ENCODE measurements around the gene CACNA2D4.

Gene CACNA2D4

GRCh38 chr12:1815814-1816729 is 102.4 kb downstream of the CACNA2D4 start:
- DNase-seq (ENCODE audit: low read depth): no peak

GRCh38 chr12:1815108-1815507 is 103.3 kb downstream of the CACNA2D4 start:
- no peak for DNase-seq (ENCODE audit: low read depth)

- no peak for DNase-seq (ENCODE audit: low read depth)
Observed at GRCh38 chr12:1814266-1814665, 104.2 kb downstream of the CACNA2D4 start.

DNA sequence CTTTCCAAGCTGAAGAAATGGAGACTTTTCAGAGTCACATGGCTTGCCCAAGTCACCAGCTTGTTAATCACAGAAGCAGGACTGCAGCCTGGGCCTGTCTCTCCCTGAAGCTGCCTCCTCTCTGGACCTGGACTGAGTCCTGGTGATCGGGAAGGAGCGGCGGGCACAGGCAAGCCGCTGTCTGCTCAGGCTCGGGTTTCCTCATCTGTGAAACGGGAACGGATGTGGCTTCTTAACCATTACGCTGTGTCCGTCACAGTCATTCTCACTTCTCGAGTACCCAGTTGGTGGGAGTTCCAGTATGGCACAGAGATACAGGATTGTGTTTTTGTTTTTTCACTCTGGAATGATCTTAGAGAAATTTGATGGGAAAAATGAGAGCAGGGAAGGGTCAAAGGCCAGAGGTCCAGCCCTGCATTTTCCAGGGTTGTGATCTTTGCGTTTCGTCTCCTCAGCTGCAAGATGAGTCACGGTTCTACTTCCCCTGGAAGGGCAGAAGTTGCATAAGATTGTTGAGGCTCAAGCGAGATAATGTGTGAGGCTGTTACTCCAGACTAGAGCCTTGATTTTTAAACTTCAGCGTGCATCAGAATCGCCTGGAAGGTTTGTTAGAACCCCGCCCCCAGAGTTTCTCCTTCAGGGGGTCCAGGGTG is 105.7 kb downstream of the CACNA2D4 start:
- DNase-seq (ENCODE audit: low read depth): no peak

DNA sequence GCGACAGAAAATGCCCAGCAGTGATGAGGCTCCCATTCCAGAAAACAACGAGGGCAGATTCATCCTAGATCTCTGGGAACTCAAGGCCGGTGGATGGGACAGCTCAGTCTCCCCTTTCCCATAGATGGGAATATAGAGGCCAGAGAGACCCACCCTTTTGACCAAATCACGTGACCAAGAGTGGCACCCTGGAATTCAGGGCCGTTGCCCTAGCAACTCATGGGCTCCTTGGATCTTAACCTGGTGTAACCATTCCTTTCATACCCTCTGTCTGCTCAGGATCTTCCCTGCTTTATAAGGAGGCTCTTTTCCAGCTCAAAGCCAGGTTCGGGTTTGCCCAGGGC is 106.5 kb downstream of the CACNA2D4 start:
- DNase-seq (ENCODE audit: low read depth): no peak

- DNase-seq (ENCODE audit: low read depth): no peak
Observed at GRCh38 chr12:1811281-1811947, 107.0 kb downstream of the CACNA2D4 start.

DNA sequence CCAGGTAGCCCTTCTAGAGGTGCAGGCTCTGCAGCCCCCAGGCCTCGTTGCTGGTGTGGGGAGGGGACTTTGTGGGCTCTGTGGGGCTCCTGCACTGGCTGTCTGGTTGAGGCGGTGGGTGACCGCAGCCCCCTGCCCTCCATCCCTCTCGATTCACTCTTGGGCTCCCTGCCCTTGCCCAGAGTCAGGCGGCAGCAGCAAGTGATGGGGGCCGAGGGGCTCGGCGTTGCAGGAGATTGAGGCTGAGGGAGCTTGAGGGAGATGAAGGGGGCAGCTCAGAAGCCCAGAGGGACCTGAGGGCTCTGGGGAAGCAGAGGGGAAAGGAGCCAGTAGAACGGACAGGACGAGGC is 107.5 kb downstream of the CACNA2D4 start:
- DNase-seq (ENCODE audit: low read depth): no peak

DNA sequence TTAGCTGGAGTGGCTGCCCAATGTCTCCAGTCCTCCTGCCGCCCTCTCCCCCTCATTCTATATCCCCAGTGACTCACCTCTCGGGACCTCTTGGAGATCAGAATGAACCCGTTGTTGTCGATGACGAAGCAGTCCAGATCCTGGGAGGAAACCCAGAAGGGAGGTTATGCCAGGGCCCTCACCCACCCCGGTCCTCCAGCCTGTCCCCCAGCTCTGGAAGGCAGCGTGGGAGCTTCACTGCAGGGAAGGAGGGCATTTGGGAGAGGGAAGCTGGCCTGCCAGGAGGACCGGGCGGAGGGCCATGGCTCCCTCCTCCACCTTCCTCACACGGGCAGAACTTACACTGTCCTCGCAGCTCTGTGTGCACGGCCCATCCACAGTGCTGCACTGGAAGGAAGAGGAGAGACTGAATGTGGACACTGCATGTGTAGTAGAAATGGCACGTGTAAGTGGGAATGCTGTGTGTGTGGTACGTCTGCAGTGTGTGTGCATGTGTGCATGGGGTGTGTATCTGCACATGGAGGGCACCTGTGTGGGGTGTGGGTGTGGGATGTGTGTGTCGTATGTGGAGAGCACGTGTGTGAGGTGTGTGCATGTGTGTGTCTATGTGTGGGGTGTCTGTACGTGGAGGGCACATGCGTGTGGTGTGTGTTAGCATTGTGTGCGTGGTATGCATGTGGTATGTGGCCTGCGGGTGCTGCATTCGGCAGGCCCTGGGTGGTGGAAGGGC is 108.1 kb downstream of the CACNA2D4 start:
- no peak for DNase-seq (ENCODE audit: low read depth)

DNA sequence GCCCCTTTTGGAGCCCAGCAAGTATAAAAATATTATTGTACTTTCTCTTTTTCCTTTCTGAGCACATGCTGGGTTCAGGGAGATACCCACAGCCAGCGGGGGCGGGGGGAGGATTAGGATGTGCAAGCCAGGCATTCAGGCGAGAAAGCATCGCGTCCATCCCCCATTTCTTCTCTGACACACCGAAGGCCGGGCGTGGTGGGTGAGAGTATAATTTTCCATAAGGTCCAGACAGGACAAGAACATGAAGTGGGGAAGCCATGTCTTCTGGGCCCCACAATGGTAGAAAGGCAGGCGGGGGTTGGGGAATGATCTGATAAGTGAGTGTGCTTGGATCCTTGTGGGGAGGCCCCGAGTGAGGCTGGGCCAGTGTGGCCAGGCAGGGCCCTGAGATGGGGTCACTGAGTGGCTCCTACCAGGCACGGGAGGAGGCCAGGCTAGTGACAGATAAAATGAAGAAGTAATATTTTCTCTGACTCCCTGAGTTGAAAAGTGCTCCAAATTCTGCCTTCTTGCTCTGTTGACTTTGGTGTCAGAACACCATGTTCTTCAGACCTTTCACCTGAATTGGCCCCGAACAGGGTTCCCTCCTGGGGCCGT is 108.8 kb downstream of the CACNA2D4 start:
- no peak for DNase-seq (ENCODE audit: low read depth)

- DNase-seq (ENCODE audit: low read depth): no peak
Observed at GRCh38 chr12:1808798-1809480, 109.5 kb downstream of the CACNA2D4 start.

DNA sequence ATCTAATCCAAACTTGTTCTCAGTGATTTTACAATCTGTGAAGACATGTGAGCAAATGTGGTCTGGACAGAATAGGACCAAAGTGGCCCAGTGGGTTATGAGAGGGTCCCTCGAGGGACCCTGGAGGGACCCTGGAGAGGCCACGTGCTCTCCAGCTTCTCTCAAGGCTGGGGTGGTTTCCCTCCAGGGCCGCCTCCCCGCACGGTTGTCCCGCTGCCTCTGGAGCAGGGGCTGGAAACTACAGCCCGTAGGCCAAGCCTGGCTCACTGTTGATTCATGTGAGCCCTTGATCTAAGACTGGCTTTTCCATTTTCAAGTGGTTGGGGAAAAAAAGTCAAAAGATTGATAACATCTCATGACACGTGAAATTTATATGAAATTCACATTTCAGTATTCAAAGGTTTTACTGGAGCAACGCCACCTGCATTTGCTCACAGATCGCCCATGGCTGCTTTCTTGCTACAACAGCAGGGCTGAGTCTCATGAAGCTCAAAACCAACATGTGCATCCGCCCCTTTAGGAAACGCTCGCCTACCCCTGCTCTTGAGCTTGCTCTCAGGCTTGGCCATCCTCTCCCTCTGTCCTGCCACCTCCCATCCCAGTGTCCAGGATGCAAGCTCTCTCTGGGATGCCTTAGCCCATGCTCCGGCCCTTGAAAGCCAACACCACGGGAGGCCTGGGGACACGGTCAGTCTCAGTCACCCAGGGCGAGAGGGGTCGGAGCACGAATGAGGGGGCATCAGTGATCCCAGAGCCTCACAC is 110.2 kb downstream of the CACNA2D4 start:
- DNase-seq (ENCODE audit: low read depth): no peak

DNA sequence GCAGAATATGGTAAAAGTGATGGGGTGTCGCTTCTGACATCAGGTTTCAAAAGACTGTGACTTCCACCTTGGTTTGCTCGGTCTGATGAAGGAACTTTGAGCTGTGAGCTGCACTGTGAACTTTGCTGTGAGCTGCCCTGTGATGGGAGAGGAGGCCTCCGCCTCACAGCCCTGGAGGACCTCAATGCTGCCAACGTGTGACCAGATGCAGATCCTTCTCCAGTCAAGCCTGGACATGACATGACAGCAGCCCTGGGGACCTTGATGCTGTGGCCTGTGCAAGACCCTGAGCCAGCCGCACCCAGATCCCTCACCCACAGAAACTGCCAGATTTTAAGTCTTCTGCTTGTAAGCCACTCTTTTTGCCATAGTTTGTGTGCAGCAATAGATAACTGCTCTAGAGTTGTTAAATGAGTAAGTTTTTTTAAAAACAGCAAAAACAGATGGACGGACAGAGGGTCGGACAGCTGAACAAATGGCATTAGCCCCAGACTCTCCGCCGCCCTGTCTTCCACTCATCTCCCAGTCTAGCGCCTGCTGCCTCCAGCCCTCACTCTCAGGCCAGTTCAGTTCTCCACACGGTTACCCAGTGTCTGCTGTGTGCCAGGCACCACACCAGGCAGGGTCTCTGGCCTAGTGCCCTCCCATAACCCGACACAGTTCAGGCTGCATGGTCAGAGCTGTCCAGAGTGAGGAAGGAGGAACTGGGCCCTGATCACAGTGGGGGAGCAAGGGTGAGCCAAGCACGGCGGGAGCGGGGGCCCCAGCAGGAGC is 111.2 kb downstream of the CACNA2D4 start:
- DNase-seq (ENCODE audit: low read depth): no peak

DNA sequence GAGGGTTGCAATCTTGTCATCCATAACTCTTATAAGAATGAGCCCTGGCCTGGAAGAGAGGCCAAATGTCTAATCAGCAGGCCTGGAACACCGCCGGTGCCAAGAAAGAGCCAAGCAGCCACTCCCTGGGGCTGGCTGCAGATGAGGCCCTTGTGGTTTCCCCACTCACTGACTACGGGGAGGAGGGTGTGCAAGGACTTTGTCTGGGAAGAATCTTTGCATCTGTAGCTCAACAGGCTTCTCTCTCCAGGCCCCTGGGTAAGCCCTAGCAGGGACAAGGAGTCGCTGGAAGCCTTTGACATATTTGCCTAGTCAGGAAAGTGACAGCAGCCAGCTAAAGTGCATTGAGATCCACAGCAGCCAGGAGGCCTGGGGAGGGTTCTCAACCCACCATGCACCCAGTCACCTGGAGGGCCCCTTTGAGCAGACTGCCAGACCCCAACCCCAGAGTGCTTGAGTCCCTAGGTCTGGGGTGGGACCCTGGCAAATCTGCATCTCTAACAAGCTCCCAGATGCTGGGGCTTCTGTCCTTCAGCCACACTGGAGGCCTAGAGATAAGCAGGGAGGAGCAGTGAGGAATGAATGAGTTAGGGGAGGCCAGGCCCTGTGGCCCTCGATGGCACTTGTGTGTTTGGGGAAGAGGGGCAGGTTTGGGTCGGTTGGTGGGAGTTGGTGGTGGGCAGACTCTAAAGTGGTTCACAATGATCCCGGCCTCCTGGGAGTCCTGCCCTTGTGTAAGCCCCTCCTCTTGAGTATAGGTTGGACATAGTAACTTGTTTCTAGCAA is 112.0 kb downstream of the CACNA2D4 start:
- DNase-seq (ENCODE audit: low read depth): no peak

GRCh38 chr12:1805441-1806081 is 112.9 kb downstream of the CACNA2D4 start:
- no peak for DNase-seq (ENCODE audit: low read depth)

DNA sequence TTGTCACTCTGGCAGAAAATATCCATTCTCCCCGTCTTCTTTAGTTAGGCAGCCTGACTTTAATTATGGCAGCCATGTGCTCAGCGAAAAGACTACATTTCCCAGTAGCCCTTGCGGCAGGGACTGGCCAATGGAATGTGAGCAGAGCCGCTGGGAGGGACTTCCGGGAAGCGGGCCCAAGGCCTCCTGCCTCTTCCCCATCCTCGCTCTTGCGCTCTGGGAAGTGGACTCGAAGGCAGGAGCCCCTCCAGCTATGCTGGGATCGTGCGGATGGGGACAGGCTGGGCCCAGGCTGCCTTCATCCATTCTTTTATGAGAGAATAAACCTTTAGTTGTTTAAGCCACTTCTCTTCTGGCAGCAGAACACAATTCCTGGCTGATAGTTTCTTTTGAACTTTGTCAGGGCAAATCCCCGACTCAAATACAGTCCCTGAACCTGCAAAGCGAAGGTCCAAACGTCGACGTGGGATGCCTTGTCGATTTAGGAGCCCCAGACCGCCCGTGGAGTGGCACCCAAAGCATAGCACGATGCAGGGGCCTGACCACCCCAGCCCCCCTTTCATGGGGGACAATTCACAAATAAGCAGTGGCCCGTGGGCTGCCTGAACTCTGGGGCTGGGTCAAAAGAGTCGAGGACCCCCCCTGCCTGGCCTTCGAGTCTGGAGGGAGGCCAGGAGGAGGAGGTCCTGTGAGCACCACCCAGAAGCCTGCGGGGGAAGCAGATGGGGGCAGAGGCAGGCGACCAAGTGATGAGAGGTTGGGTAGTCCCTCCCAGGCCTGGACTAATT is 113.7 kb downstream of the CACNA2D4 start:
- peak; percentile 68 for DNase-seq (ENCODE audit: low read depth)

GRCh38 chr12:1803736-1804135 is 114.7 kb downstream of the CACNA2D4 start:
- DNase-seq (ENCODE audit: low read depth): no peak

DNA sequence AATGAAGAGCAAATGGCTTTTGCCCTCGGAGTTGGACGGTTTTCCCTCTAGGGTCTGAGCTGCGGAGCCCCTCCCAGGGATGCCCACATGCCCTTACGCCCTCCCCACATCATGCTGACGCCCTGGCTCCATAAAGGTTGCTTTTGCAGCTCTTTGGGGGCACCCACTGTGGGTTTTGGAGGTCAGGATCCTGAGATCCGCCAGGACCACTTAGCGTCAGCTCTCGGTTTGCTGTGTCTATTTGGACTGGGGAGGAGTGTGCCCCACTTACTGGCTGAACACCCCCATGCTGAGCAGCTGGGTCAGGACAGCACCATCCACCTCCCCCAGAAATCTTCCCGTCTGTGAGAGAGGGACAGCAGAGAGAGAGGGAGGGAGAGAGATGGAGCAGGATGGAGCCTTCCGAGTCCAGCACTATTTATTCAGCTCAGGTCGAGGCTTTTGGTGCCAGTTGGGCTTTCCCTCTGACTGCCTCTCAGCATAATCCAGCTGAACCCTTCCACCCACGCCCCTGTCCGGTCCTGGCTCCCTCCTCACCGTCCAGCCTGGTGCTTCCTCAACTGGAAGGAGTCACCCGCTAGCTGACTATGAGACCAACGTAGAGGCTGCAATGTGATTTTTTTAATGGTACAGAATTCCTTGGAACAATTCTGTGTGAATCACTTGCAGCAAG is 117.0 kb downstream of the CACNA2D4 start:
- no peak for DNase-seq (ENCODE audit: low read depth)

All from stimulated activated CD8-positive, alpha-beta memory T cell treated with anti-CD3 and anti-CD28 coated beads, Interleukin-12 subunit alpha, Interleukin-12 subunit beta, amount 100 ng/mL, for 4 hours (primary cell).